ELR (cell line): ENCODE measurements around the gene THAP5.
"Not testable (repeated sequence)": the region's sequence is repeated elsewhere in the genome, so short reads cannot be mapped to it uniquely, and the experiment has no call there.

Experiments used
- DNase-seq: peaks from one replicate; pipeline ENCODE4 v3.0.0-alpha.2; 2015; ENCODE audit warnings: low read depth

Gene THAP5

GRCh38 chr7:108584211-108584610 is 14.7 kb upstream of the THAP5 start:
- peak; percentile 10 for DNase-seq

GRCh38 chr7:108581655-108582491 is 12.4 kb upstream of the THAP5 start:
- peak; percentile 8 for DNase-seq

- DNase-seq: no peak
Observed at GRCh38 chr7:108580298-108580697, 10.8 kb upstream of the THAP5 start.

GRCh38 chr7:108578937-108579336 is 9.4 kb upstream of the THAP5 start:
- no peak for DNase-seq

GRCh38 chr7:108576116-108576515 is 6.6 kb upstream of the THAP5 start:
- no peak for DNase-seq

GRCh38 chr7:108575156-108575555 is 5.7 kb upstream of the THAP5 start:
- no peak for DNase-seq

- DNase-seq: no peak
Observed at GRCh38 chr7:108572480-108572879, 3.0 kb upstream of the THAP5 start.

GRCh38 chr7:108570146-108570755 is 745 bp upstream of the THAP5 start:
- DNase-seq: peak; percentile 61

GRCh38 chr7:108568801-108569380 is 615 bp downstream of the THAP5 start:
- DNase-seq: no peak

GRCh38 chr7:108565987-108566386 is 3.5 kb downstream of the THAP5 start:
- no peak for DNase-seq

- DNase-seq: no peak
Observed at GRCh38 chr7:108561047-108561619, 8.4 kb downstream of the THAP5 start.

- no peak for DNase-seq
Observed at GRCh38 chr7:108559253-108559652, 10.3 kb downstream of the THAP5 start.

GRCh38 chr7:108557617-108558016 is 11.9 kb downstream of the THAP5 start:
- DNase-seq: no peak

- DNase-seq: no peak
Observed at GRCh38 chr7:108557191-108557590, 12.3 kb downstream of the THAP5 start.

GRCh38 chr7:108556665-108557064 is 12.8 kb downstream of the THAP5 start:
- DNase-seq: not testable (repeated sequence)

- DNase-seq: not testable (repeated sequence)
Observed at GRCh38 chr7:108548141-108548896, 21.2 kb downstream of the THAP5 start.

GRCh38 chr7:108541478-108541877 is 28.0 kb downstream of the THAP5 start:
- no peak for DNase-seq

GRCh38 chr7:108538685-108539084 is 30.8 kb downstream of the THAP5 start:
- not testable (repeated sequence) for DNase-seq

GRCh38 chr7:108538236-108538635 is 31.3 kb downstream of the THAP5 start:
- DNase-seq: not testable (repeated sequence)

- no peak for DNase-seq
Observed at GRCh38 chr7:108537229-108537628, 32.3 kb downstream of the THAP5 start.

- no peak for DNase-seq
Observed at GRCh38 chr7:108535744-108536143, 33.8 kb downstream of the THAP5 start.

GRCh38 chr7:108535257-108535656 is 34.2 kb downstream of the THAP5 start:
- no peak for DNase-seq
